HG03135 (cell line): Measurements from ENCODE around the gene C4A.
"Not testable (repeated sequence)": the region's sequence is repeated elsewhere in the genome, so short reads cannot be mapped to it uniquely, and the experiment has no call there.

Experiments
- ATAC-seq: cut with Tn5 transposase; IDR thresholded peaks from one replicate; pipeline ENCODE4 v1.9.1; 2021; ENCODE audit warnings: mild to moderate bottlenecking, moderate library complexity; ENCODE audit not compliant: unreplicated experiment

Gene C4A

DNA sequence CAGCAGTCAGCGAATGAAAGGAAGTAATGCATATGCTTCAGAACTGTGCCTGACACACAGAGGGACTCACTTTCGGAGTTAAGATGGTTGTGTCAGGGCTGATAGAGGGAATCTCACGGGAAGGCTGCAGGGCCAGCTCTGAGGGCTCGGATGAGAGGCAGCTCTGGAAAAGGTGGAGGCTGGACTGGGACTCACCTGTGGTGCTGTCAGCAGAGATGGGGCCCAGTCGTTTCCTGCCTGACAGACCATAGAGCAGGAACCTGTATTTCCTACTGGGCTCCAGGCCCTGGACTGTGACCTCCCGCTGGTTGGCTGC is 65.6 kb downstream of the C4A start:
- no peak for ATAC-seq

DNA sequence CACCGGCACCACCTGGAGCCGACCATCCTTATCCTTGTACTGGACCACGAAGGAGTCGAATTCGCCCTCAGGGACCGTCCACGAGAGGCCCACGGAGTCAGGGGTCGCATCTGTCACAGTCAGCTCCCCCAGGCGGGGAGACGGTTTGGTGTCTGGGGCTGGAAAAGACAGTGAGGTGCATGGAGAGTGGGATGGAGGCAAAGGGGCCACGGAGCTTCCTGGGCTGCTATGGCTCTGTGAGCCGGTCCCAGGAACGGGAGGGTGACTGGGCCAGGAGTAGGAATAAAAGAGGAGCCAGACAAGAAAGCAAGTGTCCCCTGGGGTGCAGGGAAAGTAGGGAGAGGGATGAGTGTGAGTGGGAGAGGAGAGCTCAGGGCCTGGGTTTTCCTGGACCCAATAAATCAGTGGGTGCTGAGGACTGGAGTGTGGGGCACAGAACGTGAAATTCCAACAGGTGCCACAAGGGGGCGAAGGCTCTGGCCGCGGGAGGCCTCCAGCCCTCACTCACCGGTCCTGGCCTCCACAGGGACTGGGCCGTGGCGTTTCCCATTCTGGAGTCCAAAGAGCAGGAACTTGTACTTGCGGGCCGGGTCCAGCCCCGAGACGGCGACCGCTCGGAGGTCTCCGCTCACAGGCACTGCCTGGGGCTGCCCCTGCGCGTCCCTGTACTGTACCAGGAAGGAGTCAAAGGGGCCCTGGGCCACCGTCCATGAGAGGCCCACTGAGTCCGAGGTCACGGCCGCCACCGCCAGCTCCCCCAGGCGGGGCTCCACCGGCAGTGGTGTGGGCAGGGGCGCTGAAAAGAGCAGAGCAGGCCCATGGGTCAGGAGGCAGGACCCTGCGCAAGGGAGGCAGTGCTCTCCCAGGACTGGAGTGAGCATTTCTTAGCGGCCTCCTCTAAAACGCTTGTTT is 66.3 kb downstream of the C4A start:
- no peak for ATAC-seq

DNA sequence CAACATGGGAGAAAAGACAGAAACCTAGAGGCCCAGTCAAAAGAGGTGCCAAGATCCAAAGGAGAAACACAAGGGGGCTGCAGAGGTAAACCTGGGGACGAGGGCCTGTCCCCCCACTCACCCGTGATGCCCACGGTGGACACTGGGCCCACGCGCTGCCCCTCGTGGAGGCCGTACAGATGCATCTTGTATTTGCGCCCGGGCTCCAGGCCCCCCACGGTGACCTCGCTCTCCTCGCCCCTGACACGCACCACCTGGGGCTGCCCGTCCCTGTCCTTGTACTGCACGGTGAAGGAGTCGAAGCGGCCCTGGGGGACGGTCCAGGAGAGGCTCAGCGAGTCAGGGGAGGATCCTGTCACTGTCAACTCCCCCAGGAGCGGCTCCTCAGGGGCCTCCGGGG is 67.3 kb downstream of the C4A start:
- ATAC-seq = not testable (repeated sequence)

DNA sequence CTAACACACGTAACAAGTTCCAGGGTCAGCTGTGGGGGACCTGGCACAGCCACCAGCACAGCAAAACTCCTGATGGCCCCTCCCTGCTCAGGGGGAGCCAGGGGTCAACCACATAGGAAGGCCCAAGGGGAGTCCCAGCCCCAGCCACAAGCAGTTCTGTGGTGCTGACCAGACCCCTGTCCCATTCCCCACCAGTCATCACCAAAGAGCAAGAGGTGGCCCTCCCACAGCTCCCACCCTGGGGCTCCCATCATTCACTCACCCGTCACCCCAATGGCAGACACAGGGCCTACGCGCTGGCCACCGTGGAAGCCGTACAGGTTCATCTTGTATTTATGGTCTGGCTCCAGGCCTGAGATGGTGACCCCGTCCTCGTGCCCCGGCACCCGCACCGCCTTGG is 67.9 kb downstream of the C4A start:
- ATAC-seq = not testable (repeated sequence)

DNA sequence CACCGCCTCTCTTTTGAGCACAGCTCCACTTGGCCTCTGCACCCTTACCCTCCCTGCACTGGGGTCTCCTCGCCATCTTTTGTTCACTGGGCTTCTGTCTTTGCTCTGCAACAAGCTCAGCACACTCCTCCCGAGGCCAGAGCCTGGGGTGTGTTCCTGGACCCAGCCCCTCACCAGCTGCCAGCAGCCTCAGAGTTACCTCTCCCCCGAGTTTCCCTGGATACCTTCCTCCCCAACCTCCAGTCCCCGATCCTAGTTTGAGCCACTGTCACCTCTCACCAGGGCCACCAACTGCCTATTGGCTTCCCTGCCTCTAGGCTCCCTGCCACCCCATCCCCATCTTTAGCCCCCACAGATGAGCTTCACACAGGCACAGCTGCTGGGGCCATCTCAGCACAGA is 68.7 kb downstream of the C4A start:
- ATAC-seq = no peak
